ENCODE measurements around the gene GRK6. TPM values are rescaled to one million over a fixed set of nuclear protein-coding genes. Genes with fewer than 3 reads are reported as not detected.

Gene GRK6
- total and polyA plus RNA-seq, 9 of the 15 experiments (the other 6 are each of a cell fraction or from before 2014, with no cell fraction given) = 0.63 to 122 (median 44.5) TPM

- TF ChIP-seq STAT5A (IDR thresholded peaks at IDR 0.05; ENCODE audit: borderline replicate concordance, low read length) = no peak
- TF ChIP-seq ZBTB7A (IDR thresholded peaks at IDR 0.05; ENCODE audit: borderline replicate concordance, control insufficient read depth, low read depth, low read length) = peak; percentile 75
- peak; percentile 59 for TF ChIP-seq HCFC1 (IDR thresholded peaks at IDR 0.05; ENCODE audit: low read depth, low read length)
- no peak for TF ChIP-seq TFAM (CRISPR knock-in tag; conservative IDR thresholded peaks at IDR 0.05)
- TF ChIP-seq GTF2A2 (tag; IDR thresholded peaks at IDR 0.05) = no peak
- TF ChIP-seq GABPA (tag; conservative IDR thresholded peaks at IDR 0.05; ENCODE audit: low read depth) = peak; percentile 90
- no peak for TF ChIP-seq TAF7 (tag; IDR thresholded peaks at IDR 0.05)
- peak; percentile 32; the same call in 1 of the 2 replicates for TF ChIP-seq EP300 (IDR thresholded peaks at IDR 0.05; ENCODE audit: low read length)
- TF ChIP-seq JUND (IDR thresholded peaks at IDR 0.05; ENCODE audit: borderline replicate concordance, low read depth, low read length) = peak; percentile 20
- peak; percentile 43; the same call in 1 of the 3 replicates for TF ChIP-seq JUND (tag; IDR thresholded peaks at IDR 0.05; ENCODE audit: borderline replicate concordance, low read depth, low read length)
- no peak for TF ChIP-seq PHB2 (IDR thresholded peaks at IDR 0.05; ENCODE audit: low read depth)
- TF ChIP-seq GATAD2B (IDR thresholded peaks at IDR 0.05; ENCODE audit: borderline replicate concordance) = peak; percentile 96
- peak; percentile 36 for TF ChIP-seq U2AF1 (optimal IDR thresholded peaks at IDR 0.05; ENCODE audit: low read depth, low read length)
- TF ChIP-seq ETV1 (tag; conservative IDR thresholded peaks at IDR 0.05; ENCODE audit: low read depth) = peak; percentile 84
- no peak for TF ChIP-seq MCM2 (IDR thresholded peaks at IDR 0.05; ENCODE audit: low read depth)
- no peak for TF ChIP-seq ZNF717 (CRISPR knock-in tag; IDR thresholded peaks at IDR 0.05)
- TF ChIP-seq SAFB2 (IDR thresholded peaks at IDR 0.05; ENCODE audit: borderline replicate concordance, low read depth, low read length, severe bottlenecking) = no peak
- peak; percentile 83 for TF ChIP-seq HNRNPL (IDR thresholded peaks at IDR 0.05; ENCODE audit: low read depth, low read length)
- peak; percentile 76 for TF ChIP-seq TAF1 (IDR thresholded peaks at IDR 0.05; ENCODE audit: control insufficient read depth, extremely low read depth, insufficient read depth, low read length, severe bottlenecking)
- no peak for TF ChIP-seq ZBTB49 (CRISPR knock-in tag; IDR thresholded peaks at IDR 0.05; ENCODE audit: borderline replicate concordance)
- no peak; the same call in 1 of the 2 replicates for TF ChIP-seq E2F4 (CRISPR knock-in tag; IDR thresholded peaks at IDR 0.05; ENCODE audit: low read depth)
- TF ChIP-seq TRIM28 (IDR thresholded peaks at IDR 0.05) = no peak
- peak; percentile 23; the same call in 1 of the 2 replicates for TF ChIP-seq ZNF124 (CRISPR knock-in tag; IDR thresholded peaks at IDR 0.05)
- no peak for TF ChIP-seq ZNF561 (CRISPR knock-in tag; conservative IDR thresholded peaks at IDR 0.05)
- no peak for TF ChIP-seq HMG20B (CRISPR knock-in tag; IDR thresholded peaks at IDR 0.05)
- peak; percentile 49; the same call in 1 of the 2 replicates for TF ChIP-seq MXI1 (IDR thresholded peaks at IDR 0.05; ENCODE audit: low read depth, low read length)
- no peak for TF ChIP-seq KDM4B (IDR thresholded peaks at IDR 0.05; ENCODE audit: borderline replicate concordance in 2 of 2, low read depth in 1 of 2)
- TF ChIP-seq SIN3B (IDR thresholded peaks at IDR 0.05; ENCODE audit: low read depth) = peak; percentile 52
These were observed 28.7 kb downstream of the GRK6 start (continued) for GRCh38 chr5:177455036-177455660.

Data from K562 (cell line).